Measurements from ENCODE around the gene FKBP1A. TPM values are rescaled to one million over a fixed set of nuclear protein-coding genes. Genes with fewer than 3 reads are reported as not detected.
A peak's percentile ranks its signal among the peaks of the same experiment; 100 is the strongest.

Gene FKBP1A
- total and polyA plus RNA-seq, 2 donors (not counting 3 experiments of a cell fraction or from before 2014, with no cell fraction given): 968 to 1,972 TPM

DNA sequence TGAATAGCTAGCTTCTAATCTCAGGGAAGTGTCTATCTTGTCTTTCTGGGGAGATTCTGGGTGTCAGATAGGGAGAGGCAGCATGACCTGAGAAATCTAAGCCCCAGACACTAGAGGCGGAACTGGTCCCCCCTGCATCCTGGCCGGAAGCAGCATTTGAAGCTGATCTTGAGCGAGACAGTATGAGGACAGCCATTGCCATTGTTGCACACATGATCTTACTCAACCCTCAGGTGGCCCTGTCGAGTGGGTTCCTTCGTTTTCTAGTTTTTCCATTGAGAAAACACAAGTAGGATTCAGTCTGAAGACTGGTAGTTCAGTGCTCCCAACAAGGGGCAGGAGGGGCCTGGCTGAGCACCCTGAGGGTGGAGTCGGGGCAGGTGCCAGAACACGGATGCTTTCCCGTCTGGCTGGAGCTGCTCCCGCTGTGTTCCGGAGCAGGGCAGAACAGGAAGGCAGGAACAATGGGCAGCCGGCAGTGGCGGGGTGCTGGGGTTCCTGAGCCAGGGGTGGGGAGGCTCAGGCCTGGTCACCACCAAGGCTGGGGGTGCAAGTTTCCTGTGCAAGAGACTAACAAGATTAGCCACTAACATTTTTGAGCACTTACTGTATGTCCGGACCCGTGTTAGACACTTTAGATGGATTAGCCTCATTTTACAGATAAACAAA, 56.0 kb downstream of the FKBP1A start:
- H3K4me1 ChIP-seq (ENCODE audit: control insufficient read depth, extremely low read depth, insufficient read depth, low read length): peaks cover 53% of the 10 kb centered on the region
- intact Hi-C loops (cut with micrococcal nuclease): loop anchor here (1.0 to 2.0 kb wide), 4 partner anchors 12 to 63 kb away; no protein-coding TSS in a partner anchor
- DNase-seq (ENCODE audit: low read depth, low spot score): peak; percentile 97
- H3K79me2 ChIP-seq (ENCODE audit: control insufficient read depth, insufficient read depth, low read length): no peaks in the 10 kb centered on the region
- no peaks in the 10 kb centered on the region for H3K9me3 ChIP-seq (replicated peaks; ENCODE audit: control insufficient read depth, insufficient read depth, low read length)
- peak; percentile 98 for FAIRE-seq
- no peaks in the 10 kb centered on the region for H3K27me3 ChIP-seq (ENCODE audit: control insufficient read depth in 2 of 2, insufficient read depth in 2 of 2, low read length in 2 of 2)
- peak overlapping the region; percentile 29 for H3K4me2 ChIP-seq (ENCODE audit: insufficient read depth, low read length)
- H3K27ac ChIP-seq (ENCODE audit: insufficient read depth, low read depth, low read length): peak overlapping the region; percentile 93
- no peaks in the 10 kb centered on the region for H3K9me1 ChIP-seq (replicated peaks; ENCODE audit: control insufficient read depth, extremely low read depth, insufficient read depth, low read length)
- no peak overlapping the region for H3K4me3 ChIP-seq (replicated peaks in 1 of 3; ENCODE audit: insufficient read depth in 1 of 3, low read depth in 1 of 3, low read length in 3 of 3)
- no peak overlapping the region for H2AFZ ChIP-seq (ENCODE audit: low read depth, low read length)
- TSS peak; percentile 88 for BruUV-seq (replicated peaks)
- TF ChIP-seq JUN (IDR thresholded peaks at IDR 0.05; ENCODE audit: borderline replicate concordance, insufficient read depth, insufficient read length, low read depth): peak; percentile 64
- TF ChIP-seq EZH2 (IDR thresholded peaks at IDR 0.05; ENCODE audit: borderline replicate concordance, low read depth, low read length, severe bottlenecking): no peak
- TF ChIP-seq FOS (IDR thresholded peaks at IDR 0.05; ENCODE audit: borderline replicate concordance, insufficient read depth, low read length): peak; percentile 84
- TF ChIP-seq, protein P1, sequence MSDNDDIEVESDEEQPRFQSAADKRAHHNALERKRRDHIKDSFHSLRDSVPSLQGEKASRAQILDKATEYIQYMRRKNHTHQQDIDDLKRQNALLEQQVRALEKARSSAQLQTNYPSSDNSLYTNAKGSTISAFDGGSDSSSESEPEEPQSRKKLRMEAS (IDR thresholded peaks at IDR 0.05; ENCODE audit: insufficient read depth, insufficient read length): no peak
- TF ChIP-seq POLR2AphosphoS5 (IDR thresholded peaks at IDR 0.05; ENCODE audit: insufficient read depth, low read depth, low read length): peak; percentile 98
- TF ChIP-seq, protein P2, sequence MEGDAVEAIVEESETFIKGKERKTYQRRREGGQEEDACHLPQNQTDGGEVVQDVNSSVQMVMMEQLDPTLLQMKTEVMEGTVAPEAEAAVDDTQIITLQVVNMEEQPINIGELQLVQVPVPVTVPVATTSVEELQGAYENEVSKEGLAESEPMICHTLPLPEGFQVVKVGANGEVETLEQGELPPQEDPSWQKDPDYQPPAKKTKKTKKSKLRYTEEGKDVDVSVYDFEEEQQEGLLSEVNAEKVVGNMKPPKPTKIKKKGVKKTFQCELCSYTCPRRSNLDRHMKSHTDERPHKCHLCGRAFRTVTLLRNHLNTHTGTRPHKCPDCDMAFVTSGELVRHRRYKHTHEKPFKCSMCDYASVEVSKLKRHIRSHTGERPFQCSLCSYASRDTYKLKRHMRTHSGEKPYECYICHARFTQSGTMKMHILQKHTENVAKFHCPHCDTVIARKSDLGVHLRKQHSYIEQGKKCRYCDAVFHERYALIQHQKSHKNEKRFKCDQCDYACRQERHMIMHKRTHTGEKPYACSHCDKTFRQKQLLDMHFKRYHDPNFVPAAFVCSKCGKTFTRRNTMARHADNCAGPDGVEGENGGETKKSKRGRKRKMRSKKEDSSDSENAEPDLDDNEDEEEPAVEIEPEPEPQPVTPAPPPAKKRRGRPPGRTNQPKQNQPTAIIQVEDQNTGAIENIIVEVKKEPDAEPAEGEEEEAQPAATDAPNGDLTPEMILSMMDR (IDR thresholded peaks at IDR 0.05; ENCODE audit: extremely low read depth in 1 of 2, insufficient read depth in 1 of 2, low read depth in 1 of 2, low read length in 2 of 2): no peak
- TF ChIP-seq MYC (IDR thresholded peaks at IDR 0.05; ENCODE audit: low read depth, low read length): no peak
- TF ChIP-seq POLR2A (IDR thresholded peaks at IDR 0.05; ENCODE audit: low read depth, low read length): peak; percentile 59
- peak; percentile 90 for TF ChIP-seq GATA2 (IDR thresholded peaks at IDR 0.05; ENCODE audit: insufficient read depth, insufficient read length, low read depth, low read length)
- dilution Hi-C loops (cut with MboI; ENCODE audit: extremely low pct_ligation_motif_present, low sequenced_read_pairs): no loop called here
- CTCF ChIA-PET: interaction anchor here (0.7 to 2.0 kb wide), 8 partner anchors 9 to 100 kb away, joined by 3 to 10 read pairs (median 3); no protein-coding TSS in a partner anchor
- H4K20me1 ChIP-seq (replicated peaks; ENCODE audit: control insufficient read depth, extremely low read depth, insufficient read depth, low read length): no peaks in the 10 kb centered on the region
- H3K9ac ChIP-seq (replicated peaks; ENCODE audit: extremely low read depth, insufficient read depth, low read length): peak overlapping the region; percentile 68
- no peaks in the 10 kb centered on the region for H3K36me3 ChIP-seq (ENCODE audit: control insufficient read depth in 2 of 2, extremely low read depth in 1 of 2, insufficient read depth in 2 of 2, low read length in 2 of 2)
- POLR2A ChIA-PET: interaction anchor here (1.1 to 1.9 kb wide), 4 partner anchors 10 to 55 kb away, joined by 3 to 16 read pairs (median 6); no protein-coding TSS in a partner anchor

All from endothelial cell of umbilical vein (primary cell).